ENCODE results near the gene RARRES2. TPM values are rescaled to one million over a fixed set of nuclear protein-coding genes. Genes with fewer than 3 reads are reported as not detected.
"Not testable (repeated sequence)": the region's sequence is repeated elsewhere in the genome, so short reads cannot be mapped to it uniquely, and the experiment has no call there.

RARRES2 gene
- total RNA-seq, 1 donor from 2014 or later = not detected

GRCh38 chr7:150304499-150305258 is 36.8 kb downstream of the RARRES2 start:
- CTCF ChIA-PET; H3K4me3 Mint-ChIP-seq; DNase-seq; H3K27me3 Mint-ChIP-seq; ATAC-seq (ENCODE audit: low read depth); H3K4me1 Mint-ChIP-seq; POLR2A ChIA-PET; H3K36me3 Mint-ChIP-seq (ENCODE audit: low read depth); H3K9me3 Mint-ChIP-seq; H3K27ac Mint-ChIP-seq; intact Hi-C loops (cut with micrococcal nuclease): not testable (repeated sequence)

- POLR2A ChIA-PET; intact Hi-C loops (cut with micrococcal nuclease); H3K4me1 Mint-ChIP-seq; ATAC-seq (ENCODE audit: low read depth); H3K36me3 Mint-ChIP-seq (ENCODE audit: low read depth); H3K4me3 Mint-ChIP-seq; H3K27ac Mint-ChIP-seq; H3K9me3 Mint-ChIP-seq; CTCF ChIA-PET; DNase-seq; H3K27me3 Mint-ChIP-seq: not testable (repeated sequence)
These were observed 38.5 kb downstream of the RARRES2 start for GRCh38 chr7:150302908-150303310.

- H3K4me3 Mint-ChIP-seq; H3K4me1 Mint-ChIP-seq; ATAC-seq (ENCODE audit: low read depth); H3K36me3 Mint-ChIP-seq (ENCODE audit: low read depth); H3K9me3 Mint-ChIP-seq; DNase-seq; CTCF ChIA-PET; intact Hi-C loops (cut with micrococcal nuclease); H3K27me3 Mint-ChIP-seq; H3K27ac Mint-ChIP-seq; POLR2A ChIA-PET: not testable (repeated sequence)
These were observed 43.5 kb downstream of the RARRES2 start for GRCh38 chr7:150297978-150298377.

GRCh38 chr7:150296802-150297201 is 44.6 kb downstream of the RARRES2 start:
- POLR2A ChIA-PET; H3K9me3 Mint-ChIP-seq; H3K27me3 Mint-ChIP-seq; DNase-seq; ATAC-seq (ENCODE audit: low read depth); H3K27ac Mint-ChIP-seq; H3K36me3 Mint-ChIP-seq (ENCODE audit: low read depth); intact Hi-C loops (cut with micrococcal nuclease); H3K4me3 Mint-ChIP-seq; H3K4me1 Mint-ChIP-seq; CTCF ChIA-PET: not testable (repeated sequence)

- DNase-seq; H3K27ac Mint-ChIP-seq; POLR2A ChIA-PET; H3K4me1 Mint-ChIP-seq; intact Hi-C loops (cut with micrococcal nuclease); H3K27me3 Mint-ChIP-seq; H3K36me3 Mint-ChIP-seq (ENCODE audit: low read depth); ATAC-seq (ENCODE audit: low read depth); H3K4me3 Mint-ChIP-seq; H3K9me3 Mint-ChIP-seq; CTCF ChIA-PET: not testable (repeated sequence)
These were observed 45.8 kb downstream of the RARRES2 start for GRCh38 chr7:150295614-150296013.

- ATAC-seq (ENCODE audit: low read depth); DNase-seq; H3K27ac Mint-ChIP-seq; H3K4me1 Mint-ChIP-seq; H3K9me3 Mint-ChIP-seq; intact Hi-C loops (cut with micrococcal nuclease); H3K27me3 Mint-ChIP-seq; POLR2A ChIA-PET; H3K36me3 Mint-ChIP-seq (ENCODE audit: low read depth); CTCF ChIA-PET; H3K4me3 Mint-ChIP-seq: not testable (repeated sequence)
These were observed 46.4 kb downstream of the RARRES2 start for GRCh38 chr7:150295027-150295426.

- ATAC-seq (ENCODE audit: low read depth); H3K9me3 Mint-ChIP-seq; DNase-seq; H3K36me3 Mint-ChIP-seq (ENCODE audit: low read depth); CTCF ChIA-PET; POLR2A ChIA-PET; H3K27ac Mint-ChIP-seq; intact Hi-C loops (cut with micrococcal nuclease); H3K4me1 Mint-ChIP-seq; H3K27me3 Mint-ChIP-seq; H3K4me3 Mint-ChIP-seq: not testable (repeated sequence)
These were observed 51.1 kb downstream of the RARRES2 start for GRCh38 chr7:150290317-150290716.

GRCh38 chr7:150288816-150289215 is 52.6 kb downstream of the RARRES2 start:
- H3K27ac Mint-ChIP-seq = not testable (repeated sequence)

More at GRCh38 chr7:150288816-150289215, 52.6 kb downstream of the RARRES2 start:
- intact Hi-C loops (cut with micrococcal nuclease) = loop anchor here (10.0 kb wide), 1 partner anchor 696 kb away; no protein-coding TSS in a partner anchor
- H3K4me3 Mint-ChIP-seq; ATAC-seq (ENCODE audit: low read depth); POLR2A ChIA-PET; CTCF ChIA-PET; DNase-seq; H3K36me3 Mint-ChIP-seq (ENCODE audit: low read depth); H3K27me3 Mint-ChIP-seq; H3K9me3 Mint-ChIP-seq; H3K4me1 Mint-ChIP-seq: not testable (repeated sequence)

Other genes starting within 250 kb of the RARRES2 start
- 10.7 and 11.0 TPM in 2 replicates for gene LRRC61, start 18.3 kb downstream of the RARRES2 start, total RNA-seq
- 10.1 and 14.3 TPM in 2 replicates for gene ACTR3C, start 18.1 kb downstream of the RARRES2 start, total RNA-seq
- 106 and 116 TPM in 2 replicates for gene REPIN1, start 27.2 kb upstream of the RARRES2 start, total RNA-seq
- 8.0 and 8.8 TPM in 2 replicates for gene ZNF775, start 37.7 kb upstream of the RARRES2 start, total RNA-seq
- gene GIMAP8, start 109.0 kb upstream of the RARRES2 start, total RNA-seq = 0.22 TPM in 1 of 2 replicates, not detected in the other
- 0.39 TPM in 1 of 2 replicates, not detected in the other for gene GIMAP7, start 173.2 kb upstream of the RARRES2 start, total RNA-seq
- 0.29 and 0.40 TPM in 2 replicates for gene GIMAP4, start 225.8 kb upstream of the RARRES2 start, total RNA-seq

All from activated B cell treated with CpG ODN at 0.5 μM for 24 hours (primary cell).